Neural cell (in vitro differentiated cells): ENCODE measurements around the gene CRIM1. TPM values are rescaled to one million over a fixed set of nuclear protein-coding genes. Genes with fewer than 3 reads are reported as not detected.

Experiments
- H2AFZ ChIP-seq: fragments of 200-600, 300-800 bp; sonication (generic), shearing (Covaris generic); 2 replicates; pipeline ENCODE4 v1.6.0; 2014; ENCODE audit warnings: low read depth, mild to moderate bottlenecking, antibody characterized with exemption, low read length, moderate library complexity
- H3F3A ChIP-seq: fragments of 200-600 bp; shearing (Covaris generic); 2 replicates; pipeline ENCODE4 v1.6.1; 2016; ENCODE audit warnings: mild to moderate bottlenecking, moderate library complexity, mixed read lengths, antibody characterized with exemption, low read length; ENCODE audit not compliant: insufficient read depth, poor library complexity, severe bottlenecking
- H3K27ac ChIP-seq: fragments of 200-600, 300-800 bp; sonication (generic), shearing (Covaris generic); 2 replicates; pipeline ENCODE4 v1.5.1; 2014; ENCODE audit warnings: mild to moderate bottlenecking, low read length, moderate library complexity
- H3K27me3 ChIP-seq: fragments of 300-800, 200-600 bp; sonication (generic), shearing (Covaris generic); 2 replicates; pipeline ENCODE4 v1.6.0; 2014; ENCODE audit warnings: mild to moderate bottlenecking, low read depth, low read length, moderate library complexity; ENCODE audit not compliant: insufficient read depth
- H3K36me3 ChIP-seq: fragments of 300-800, 200-600 bp; sonication (generic), shearing (Covaris generic); 2 replicates; pipeline ENCODE4 v1.5.1; 2014; ENCODE audit warnings: mild to moderate bottlenecking, antibody characterized with exemption, low read length, moderate library complexity; ENCODE audit not compliant: insufficient read depth
- H3K4me2 ChIP-seq: fragments of 300-800, 200-600 bp; sonication (generic), shearing (Covaris generic); 2 replicates; pipeline ENCODE4 v1.6.0; 2014; ENCODE audit warnings: mild to moderate bottlenecking, low read length
- H3K4me3 ChIP-seq: fragments of 300-800, 200-600 bp; sonication (generic), shearing (Covaris generic); 2 replicates; pipeline ENCODE4 v1.5.1; 2014; ENCODE audit warnings: mild to moderate bottlenecking, low read length, moderate library complexity
- H3K79me2 ChIP-seq: fragments of 200-600 bp; shearing (Covaris generic); replicated peaks from 2 replicates; pipeline ENCODE4 v1.6.0; 2014; ENCODE audit warnings: mild to moderate bottlenecking, low read length, moderate library complexity; ENCODE audit not compliant: insufficient read depth
- H3K9ac ChIP-seq: fragments of 300-800, 200-600 bp; sonication (generic), shearing (Covaris generic); 2 replicates; pipeline ENCODE4 v1.6.1; 2016; ENCODE audit warnings: mild to moderate bottlenecking, low read length, mixed read lengths
- H3K9me2 ChIP-seq: fragments of 200-600 bp; shearing (Covaris generic); 2 replicates; pipeline ENCODE4 v1.6.1; 2016; ENCODE audit warnings: mild to moderate bottlenecking, low read length, mixed read lengths; ENCODE audit not compliant: insufficient read depth
- H3K9me3 ChIP-seq: fragments of 200-600, 300-800 bp; sonication (generic), shearing (Covaris generic); 2 replicates; pipeline ENCODE4 v1.6.1; 2016; ENCODE audit warnings: mild to moderate bottlenecking, mixed run types, low read length, moderate library complexity, mixed read lengths
- H4K20me1 ChIP-seq: fragments of 200-600 bp; shearing (Covaris generic); 2 replicates; pipeline ENCODE4 v1.6.1; 2016; ENCODE audit warnings: mild to moderate bottlenecking, mixed run types; ENCODE audit not compliant: insufficient read depth
- EP300 ChIP-seq: fragments of 450-650 bp; conservative IDR thresholded peaks from 2 replicates; pipeline ENCODE4 v1.6.1; 2014; ENCODE audit warnings: antibody characterized with exemption, mild to moderate bottlenecking, moderate library complexity; ENCODE audit not compliant: poor library complexity, severe bottlenecking
- EZH2 ChIP-seq: fragments of 200-600, 300-800 bp; shearing (Covaris generic), sonication (generic); IDR thresholded peaks from 2 replicates; pipeline ENCODE4 v1.6.1; 2014; ENCODE audit warnings: antibody characterized with exemption, low read length, borderline replicate concordance, mild to moderate bottlenecking; ENCODE audit not compliant: insufficient read depth, poor library complexity, severe bottlenecking
- MXI1 ChIP-seq: fragments of 450-650 bp; conservative IDR thresholded peaks from 2 replicates; pipeline ENCODE4 v1.6.1; 2014; ENCODE audit warnings: antibody characterized with exemption, mild to moderate bottlenecking; ENCODE audit not compliant: poor library complexity, severe bottlenecking
- POLR2AphosphoS5 ChIP-seq: IDR thresholded peaks from 2 replicates; pipeline ENCODE4 v1.6.1; 2012
- RAD21 ChIP-seq: fragments of 450-650 bp; conservative IDR thresholded peaks from 2 replicates; pipeline ENCODE4 v1.6.1; 2014; ENCODE audit warnings: antibody characterized with exemption, mild to moderate bottlenecking, moderate library complexity
- SMC3 ChIP-seq: fragments of 450-650 bp; conservative IDR thresholded peaks from 2 replicates; pipeline ENCODE4 v1.6.1; 2014; ENCODE audit warnings: antibody characterized with exemption, mild to moderate bottlenecking, moderate library complexity; ENCODE audit not compliant: poor library complexity
- TAF1 ChIP-seq: IDR thresholded peaks from 2 replicates; pipeline ENCODE4 v1.6.1; 2012; ENCODE audit warnings: low read depth
- polyA plus RNA-seq: library from polyadenylated mRNA; depleted of rRNA; stranded (reverse); fragments of >200 nt; gene quantifications from 2 replicates; pipeline ENCODE4 v1.2.3, GENCODE V29; 2014
- TF ChIP-seq, protein P1 (sequence below): fragments of 450-650 bp; IDR thresholded peaks from 2 replicates; pipeline ENCODE4 v1.5.1; 2014; ENCODE audit warnings: antibody characterized with exemption, mild to moderate bottlenecking, moderate library complexity; ENCODE audit not compliant: poor library complexity, severe bottlenecking
- TF ChIP-seq, protein P2 (sequence below): IDR thresholded peaks from 2 replicates; pipeline ENCODE4 v1.6.1; 2012; ENCODE audit warnings: borderline replicate concordance

Gene CRIM1
- polyA plus RNA-seq, 1 donor from 2014 or later: 6.7 TPM

DNA sequence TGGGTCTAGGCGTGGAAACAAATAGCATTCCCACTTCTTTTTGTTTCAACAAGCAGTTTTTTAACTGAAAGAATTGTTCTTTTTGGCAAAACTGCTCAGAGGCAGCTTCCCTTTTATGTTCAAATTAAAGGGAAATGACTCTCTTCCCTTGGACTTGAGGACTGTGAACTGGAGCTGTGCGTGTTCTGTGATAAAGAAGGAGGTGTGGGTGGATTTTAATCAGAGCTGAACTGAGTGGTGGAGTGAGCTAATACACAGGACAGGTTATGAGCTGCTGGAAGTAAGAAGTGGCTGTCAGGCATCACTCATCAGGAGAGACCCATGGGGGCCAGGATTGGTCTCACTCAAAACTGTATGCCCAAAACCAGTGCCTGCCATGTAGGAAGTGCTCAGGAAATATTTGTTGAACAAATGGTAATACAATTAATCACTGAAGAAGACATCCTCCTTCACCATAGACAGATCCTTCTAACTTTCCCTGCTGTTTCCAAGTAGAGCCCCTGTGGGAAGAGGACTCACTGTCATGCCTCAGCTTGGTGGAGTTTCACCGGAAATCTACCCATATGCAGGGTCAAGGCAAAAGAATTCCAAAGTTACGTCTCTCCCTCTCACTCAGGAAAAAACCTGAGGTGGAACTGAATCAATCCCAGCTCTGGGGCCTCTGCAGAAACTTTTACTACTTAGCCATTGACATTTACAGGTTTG, 186.5 kb downstream of the CRIM1 start:
- no peaks in the 10 kb centered on the region for H4K20me1 ChIP-seq
- H3K9me2 ChIP-seq: no peaks in the 10 kb centered on the region
- no peaks in the 10 kb centered on the region for H3K36me3 ChIP-seq
- no peak overlapping the region for H3K4me2 ChIP-seq
- H3K79me2 ChIP-seq: no peaks in the 10 kb centered on the region
- no peaks in the 10 kb centered on the region for H3K27me3 ChIP-seq
- TF ChIP-seq RAD21 (no peak), EP300 (no peak), POLR2AphosphoS5 (no peak), TAF1 (no peak), MXI1 (no peak), EZH2 (no peak), SMC3 (no peak)
- TF ChIP-seq, protein P1, sequence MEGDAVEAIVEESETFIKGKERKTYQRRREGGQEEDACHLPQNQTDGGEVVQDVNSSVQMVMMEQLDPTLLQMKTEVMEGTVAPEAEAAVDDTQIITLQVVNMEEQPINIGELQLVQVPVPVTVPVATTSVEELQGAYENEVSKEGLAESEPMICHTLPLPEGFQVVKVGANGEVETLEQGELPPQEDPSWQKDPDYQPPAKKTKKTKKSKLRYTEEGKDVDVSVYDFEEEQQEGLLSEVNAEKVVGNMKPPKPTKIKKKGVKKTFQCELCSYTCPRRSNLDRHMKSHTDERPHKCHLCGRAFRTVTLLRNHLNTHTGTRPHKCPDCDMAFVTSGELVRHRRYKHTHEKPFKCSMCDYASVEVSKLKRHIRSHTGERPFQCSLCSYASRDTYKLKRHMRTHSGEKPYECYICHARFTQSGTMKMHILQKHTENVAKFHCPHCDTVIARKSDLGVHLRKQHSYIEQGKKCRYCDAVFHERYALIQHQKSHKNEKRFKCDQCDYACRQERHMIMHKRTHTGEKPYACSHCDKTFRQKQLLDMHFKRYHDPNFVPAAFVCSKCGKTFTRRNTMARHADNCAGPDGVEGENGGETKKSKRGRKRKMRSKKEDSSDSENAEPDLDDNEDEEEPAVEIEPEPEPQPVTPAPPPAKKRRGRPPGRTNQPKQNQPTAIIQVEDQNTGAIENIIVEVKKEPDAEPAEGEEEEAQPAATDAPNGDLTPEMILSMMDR: no peak
- TF ChIP-seq, protein P2, sequence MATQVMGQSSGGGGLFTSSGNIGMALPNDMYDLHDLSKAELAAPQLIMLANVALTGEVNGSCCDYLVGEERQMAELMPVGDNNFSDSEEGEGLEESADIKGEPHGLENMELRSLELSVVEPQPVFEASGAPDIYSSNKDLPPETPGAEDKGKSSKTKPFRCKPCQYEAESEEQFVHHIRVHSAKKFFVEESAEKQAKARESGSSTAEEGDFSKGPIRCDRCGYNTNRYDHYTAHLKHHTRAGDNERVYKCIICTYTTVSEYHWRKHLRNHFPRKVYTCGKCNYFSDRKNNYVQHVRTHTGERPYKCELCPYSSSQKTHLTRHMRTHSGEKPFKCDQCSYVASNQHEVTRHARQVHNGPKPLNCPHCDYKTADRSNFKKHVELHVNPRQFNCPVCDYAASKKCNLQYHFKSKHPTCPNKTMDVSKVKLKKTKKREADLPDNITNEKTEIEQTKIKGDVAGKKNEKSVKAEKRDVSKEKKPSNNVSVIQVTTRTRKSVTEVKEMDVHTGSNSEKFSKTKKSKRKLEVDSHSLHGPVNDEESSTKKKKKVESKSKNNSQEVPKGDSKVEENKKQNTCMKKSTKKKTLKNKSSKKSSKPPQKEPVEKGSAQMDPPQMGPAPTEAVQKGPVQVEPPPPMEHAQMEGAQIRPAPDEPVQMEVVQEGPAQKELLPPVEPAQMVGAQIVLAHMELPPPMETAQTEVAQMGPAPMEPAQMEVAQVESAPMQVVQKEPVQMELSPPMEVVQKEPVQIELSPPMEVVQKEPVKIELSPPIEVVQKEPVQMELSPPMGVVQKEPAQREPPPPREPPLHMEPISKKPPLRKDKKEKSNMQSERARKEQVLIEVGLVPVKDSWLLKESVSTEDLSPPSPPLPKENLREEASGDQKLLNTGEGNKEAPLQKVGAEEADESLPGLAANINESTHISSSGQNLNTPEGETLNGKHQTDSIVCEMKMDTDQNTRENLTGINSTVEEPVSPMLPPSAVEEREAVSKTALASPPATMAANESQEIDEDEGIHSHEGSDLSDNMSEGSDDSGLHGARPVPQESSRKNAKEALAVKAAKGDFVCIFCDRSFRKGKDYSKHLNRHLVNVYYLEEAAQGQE: no peak
- H2AFZ ChIP-seq: no peak overlapping the region
- H3K9me3 ChIP-seq: no peaks in the 10 kb centered on the region
- H3K4me3 ChIP-seq: no peak overlapping the region
- H3F3A ChIP-seq: no peaks in the 10 kb centered on the region
- H3K9ac ChIP-seq: no peak overlapping the region
- no peak overlapping the region for H3K27ac ChIP-seq

DNA sequence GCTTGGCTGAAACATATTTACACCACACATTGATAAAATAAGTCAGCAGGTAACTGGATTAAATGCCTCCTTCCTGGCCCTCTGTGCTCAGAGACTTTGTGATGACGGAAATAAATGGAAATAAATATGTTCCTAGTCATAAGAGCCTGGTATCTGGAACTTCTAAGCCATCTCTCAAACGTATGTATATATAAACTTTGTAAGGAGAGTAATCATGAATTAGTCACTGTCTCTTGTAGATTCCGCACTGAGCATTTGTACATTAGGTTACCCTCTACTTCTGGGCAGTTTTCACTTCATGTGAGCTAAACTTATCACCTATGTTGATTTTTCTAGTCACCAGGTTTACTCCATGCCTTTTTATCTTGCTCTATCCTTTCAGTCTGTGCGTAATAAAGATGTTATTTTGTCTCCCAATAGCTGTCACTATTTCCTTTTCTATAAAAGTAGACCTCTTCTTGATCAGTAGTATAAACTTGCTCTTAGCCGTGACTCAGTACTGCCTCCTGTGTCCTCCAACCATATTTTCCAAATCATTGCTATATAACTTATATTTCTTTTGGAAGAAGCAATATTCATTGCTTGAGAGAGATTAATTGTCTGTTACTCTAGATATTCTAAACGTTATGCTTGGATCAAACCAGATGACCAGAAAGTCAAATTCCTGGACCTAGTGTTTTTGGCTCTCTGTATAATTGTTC, 189.2 kb downstream of the CRIM1 start:
- Histone ChIP-seq H4K20me1 (no peaks in the 10 kb centered on the region), H3K27ac (no peak overlapping the region)
- TF ChIP-seq EZH2: no peak
- no peak for TF ChIP-seq MXI1
- no peak for TF ChIP-seq SMC3
- no peak for TF ChIP-seq TAF1
- TF ChIP-seq, protein P1: no peak
- no peak for TF ChIP-seq EP300
- TF ChIP-seq, protein P2: no peak
- TF ChIP-seq RAD21: no peak
- TF ChIP-seq POLR2AphosphoS5: no peak

More for the DNA sequence above, 189.2 kb downstream of the CRIM1 start:
- no peak overlapping the region for H3K9ac ChIP-seq
- no peak overlapping the region for H3K4me2 ChIP-seq
- H3K36me3 ChIP-seq: no peaks in the 10 kb centered on the region
- no peaks in the 10 kb centered on the region for H3F3A ChIP-seq
- H2AFZ ChIP-seq: no peak overlapping the region
- no peaks in the 10 kb centered on the region for H3K9me3 ChIP-seq
- no peak overlapping the region for H3K4me3 ChIP-seq
- no peaks in the 10 kb centered on the region for H3K9me2 ChIP-seq
- H3K79me2 ChIP-seq: no peaks in the 10 kb centered on the region
- no peaks in the 10 kb centered on the region for H3K27me3 ChIP-seq
